Measurements from ENCODE around the gene DIPK1B. TPM values are rescaled to one million over a fixed set of nuclear protein-coding genes. Genes with fewer than 3 reads are reported as not detected.
"Not testable (repeated sequence)": the region's sequence is repeated elsewhere in the genome, so short reads cannot be mapped to it uniquely, and the experiment has no call there.

The DIPK1B gene
- total RNA-seq, 2 donors from 2014 or later: 45.1 to 45.7 TPM

- Histone ChIP-seq H3K4me1 (peaks cover 0 to 11% of the 10 kb centered on the region in 2 donors), H3K4me3 (no peak overlapping the region), H3K27me3 (no peaks in the 10 kb centered on the region), H3K36me3 (no peaks in the 10 kb centered on the region), H3K27ac (no peak overlapping the region), H3K9me3 (peaks cover 0 to 8% of the 10 kb centered on the region in 2 donors)
- no peak for DNase-seq (ENCODE audit: low spot score)
- TF ChIP-seq CTCF (IDR thresholded peaks at IDR 0.05): no peak
Measured at GRCh38 chr9:136759436-136760325, 47.3 kb downstream of the DIPK1B start.

- Histone ChIP-seq H3K27me3 (no peaks in the 10 kb centered on the region), H3K4me1 (peaks cover 0 to 11% of the 10 kb centered on the region in 2 donors), H3K36me3 (no peaks in the 10 kb centered on the region), H3K4me3 (no peak overlapping the region), H3K9me3 (peaks cover 0 to 7% of the 10 kb centered on the region in 2 donors), H3K27ac (no peak overlapping the region)
- no peak for TF ChIP-seq CTCF (IDR thresholded peaks at IDR 0.05)
- DNase-seq (ENCODE audit: low spot score): no peak
Measured at GRCh38 chr9:136760424-136760823, 48.1 kb downstream of the DIPK1B start.

- DNase-seq (ENCODE audit: low spot score); H3K27ac ChIP-seq; H3K27me3 ChIP-seq; H3K9me3 ChIP-seq; H3K4me3 ChIP-seq; H3K36me3 ChIP-seq: not testable (repeated sequence)
- peaks cover 0 to 12% of the 10 kb centered on the region in 2 donors for H3K4me1 ChIP-seq
- TF ChIP-seq CTCF (IDR thresholded peaks at IDR 0.05): peak in 1 of 2 donors; percentile 52
Measured at GRCh38 chr9:136760834-136761544, 48.6 kb downstream of the DIPK1B start.

- H3K27ac ChIP-seq: no peak overlapping the region
- H3K36me3 ChIP-seq: no peaks in the 10 kb centered on the region
- no peak for DNase-seq (ENCODE audit: low spot score)
- no peaks in the 10 kb centered on the region for H3K27me3 ChIP-seq
- no peaks in the 10 kb centered on the region for H3K9me3 ChIP-seq
- H3K4me1 ChIP-seq: peaks cover 0 to 14% of the 10 kb centered on the region in 2 donors
- H3K4me3 ChIP-seq: no peak overlapping the region
- no peak for TF ChIP-seq CTCF (IDR thresholded peaks at IDR 0.05)
Measured at GRCh38 chr9:136761545-136761981, 49.2 kb downstream of the DIPK1B start.

- no peak for DNase-seq (ENCODE audit: low spot score)
- TF ChIP-seq CTCF (IDR thresholded peaks at IDR 0.05): no peak
- Histone ChIP-seq H3K27ac (no peak overlapping the region), H3K27me3 (no peaks in the 10 kb centered on the region), H3K4me3 (no peak overlapping the region), H3K4me1 (peaks cover 0 to 14% of the 10 kb centered on the region in 2 donors), H3K36me3 (no peaks in the 10 kb centered on the region), H3K9me3 (no peaks in the 10 kb centered on the region)
Measured at GRCh38 chr9:136762221-136762691, 49.9 kb downstream of the DIPK1B start.

All from right atrium auricular region (tissue), 2 donors.